ENCODE measurements around the gene LAMC3. TPM values are rescaled to one million over a fixed set of nuclear protein-coding genes. Genes with fewer than 3 reads are reported as not detected.

The LAMC3 gene
- polyA plus RNA-seq, 1 donor from 2014 or later: 0.04 TPM

GRCh38 chr9:131012023-131012334 is 3.0 kb downstream of the LAMC3 start:
- H3F3A ChIP-seq (ENCODE audit: insufficient read depth, low read length, poor library complexity, severe bottlenecking): no peaks in the 10 kb centered on the region
- no peaks in the 10 kb centered on the region for H3K79me2 ChIP-seq (replicated peaks; ENCODE audit: insufficient read depth, low read length)
- no peak overlapping the region for H2AFZ ChIP-seq (ENCODE audit: low read depth, low read length)
- H3K4me2 ChIP-seq (ENCODE audit: low read length): no peak overlapping the region
- H3K27me3 ChIP-seq (ENCODE audit: insufficient read depth, low read depth, low read length): peaks cover 29% of the 10 kb centered on the region
- H3K9ac ChIP-seq (ENCODE audit: low read length): no peak overlapping the region
- no peaks in the 10 kb centered on the region for H4K20me1 ChIP-seq (ENCODE audit: insufficient read depth)
- no peak for TF ChIP-seq POLR2AphosphoS5 (IDR thresholded peaks at IDR 0.05)
- no peak for TF ChIP-seq MXI1 (conservative IDR thresholded peaks at IDR 0.05; ENCODE audit: poor library complexity, severe bottlenecking)
- TF ChIP-seq REST (IDR thresholded peaks at IDR 0.05; ENCODE audit: borderline replicate concordance): no peak
- TF ChIP-seq SMC3 (conservative IDR thresholded peaks at IDR 0.05; ENCODE audit: poor library complexity): no peak
- TF ChIP-seq CTCF (IDR thresholded peaks at IDR 0.05; ENCODE audit: poor library complexity, severe bottlenecking): no peak
- TF ChIP-seq EP300 (conservative IDR thresholded peaks at IDR 0.05; ENCODE audit: poor library complexity, severe bottlenecking): no peak
- no peak for TF ChIP-seq RAD21 (conservative IDR thresholded peaks at IDR 0.05)
- no peak for TF ChIP-seq TAF1 (IDR thresholded peaks at IDR 0.05; ENCODE audit: low read depth)
- no peak for TF ChIP-seq EZH2 (IDR thresholded peaks at IDR 0.05; ENCODE audit: borderline replicate concordance, insufficient read depth, low read length, poor library complexity, severe bottlenecking)
- H3K4me3 ChIP-seq (ENCODE audit: low read length): no peak overlapping the region
- no peak overlapping the region for H3K27ac ChIP-seq (ENCODE audit: low read length)
- H3K36me3 ChIP-seq (ENCODE audit: insufficient read depth, low read length): no peaks in the 10 kb centered on the region
- H3K9me3 ChIP-seq (ENCODE audit: low read length): no peaks in the 10 kb centered on the region
- H3K9me2 ChIP-seq (ENCODE audit: insufficient read depth, low read length): no peaks in the 10 kb centered on the region

GRCh38 chr9:131012396-131012917 is 3.5 kb downstream of the LAMC3 start:
- Histone ChIP-seq H4K20me1 (ENCODE audit: insufficient read depth) (no peaks in the 10 kb centered on the region), H3K27ac (ENCODE audit: low read length) (no peak overlapping the region), H3F3A (ENCODE audit: insufficient read depth, low read length, poor library complexity, severe bottlenecking) (no peaks in the 10 kb centered on the region), H3K27me3 (ENCODE audit: insufficient read depth, low read depth, low read length) (peaks cover 25% of the 10 kb centered on the region), H3K36me3 (ENCODE audit: insufficient read depth, low read length) (no peaks in the 10 kb centered on the region), H3K9me3 (ENCODE audit: low read length) (no peaks in the 10 kb centered on the region), H2AFZ (ENCODE audit: low read depth, low read length) (no peak overlapping the region), H3K9ac (ENCODE audit: low read length) (no peak overlapping the region), H3K9me2 (ENCODE audit: insufficient read depth, low read length) (no peaks in the 10 kb centered on the region), H3K79me2 (replicated peaks; ENCODE audit: insufficient read depth, low read length) (no peaks in the 10 kb centered on the region), H3K4me3 (ENCODE audit: low read length) (no peak overlapping the region), H3K4me2 (ENCODE audit: low read length) (no peak overlapping the region)
- TF ChIP-seq REST (IDR thresholded peaks at IDR 0.05; ENCODE audit: borderline replicate concordance) (no peak), RAD21 (conservative IDR thresholded peaks at IDR 0.05) (no peak), POLR2AphosphoS5 (IDR thresholded peaks at IDR 0.05) (no peak), MXI1 (conservative IDR thresholded peaks at IDR 0.05; ENCODE audit: poor library complexity, severe bottlenecking) (no peak), TAF1 (IDR thresholded peaks at IDR 0.05; ENCODE audit: low read depth) (no peak), SMC3 (conservative IDR thresholded peaks at IDR 0.05; ENCODE audit: poor library complexity) (no peak), EZH2 (IDR thresholded peaks at IDR 0.05; ENCODE audit: borderline replicate concordance, insufficient read depth, low read length, poor library complexity, severe bottlenecking) (no peak), CTCF (IDR thresholded peaks at IDR 0.05; ENCODE audit: poor library complexity, severe bottlenecking) (no peak), EP300 (conservative IDR thresholded peaks at IDR 0.05; ENCODE audit: poor library complexity, severe bottlenecking) (no peak)

Data from neural cell (in vitro differentiated cells).